Gastroesophageal sphincter (tissue), 3 donors: ENCODE data around the gene NELL1.

Experiments used
- CTCF ChIP-seq, 4 experiments: fragments of 200-600 bp in 2 of 4; fragments of 450-650 bp in 2 of 4; sonication (generic) in 1 of 4; IDR thresholded peaks; one replicate each; pipeline ENCODE4 v1.5.1; 2017 to 2019; ENCODE audit warnings: antibody characterized with exemption in 4 of 4, mild to moderate bottlenecking in 2 of 4, moderate library complexity in 2 of 4
- POLR2AphosphoS5 ChIP-seq: sonication (generic); formaldehyde crosslinking; IDR thresholded peaks from one replicate; pipeline ENCODE4 v1.6.1; 2017; ENCODE audit warnings: antibody characterized with exemption

GRCh38 chr11:21374376-21374775 is 705.0 kb downstream of the NELL1 start:
- TF ChIP-seq CTCF (IDR thresholded peaks at IDR 0.05) (no peak), POLR2AphosphoS5 (no peak)
